ENCODE data around the gene KIF16B. TPM values are rescaled to one million over a fixed set of nuclear protein-coding genes. Genes with fewer than 3 reads are reported as not detected.

The KIF16B gene
- total and polyA plus RNA-seq, 2 of the 13 experiments (the other 11 are each of a cell fraction or from before 2014, with no cell fraction given): 6.9 to 18.0 TPM

DNA sequence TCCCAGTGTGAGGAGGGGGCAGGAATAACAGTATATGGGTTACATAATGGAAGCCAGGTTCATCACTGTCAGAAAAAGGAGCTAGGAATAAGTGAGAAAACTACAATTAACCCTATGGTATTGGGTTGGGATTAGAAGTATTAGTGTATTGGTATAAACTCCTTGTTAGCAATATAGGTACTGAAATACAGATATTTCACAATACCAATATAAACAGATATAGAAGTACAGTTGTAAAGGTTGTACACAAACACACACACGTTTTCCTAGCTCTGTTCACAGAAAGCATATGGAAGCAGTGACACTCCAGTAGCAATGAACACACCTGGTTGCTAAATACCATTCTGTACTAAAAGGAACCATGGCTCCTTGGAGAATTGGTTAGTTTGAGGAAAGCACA is 148.5 kb downstream of the KIF16B start:
- intact Hi-C loops (cut with micrococcal nuclease; ENCODE audit: unreplicated experiment): no loop called here
- in situ Hi-C loops (cut with HindIII; ENCODE audit: extremely low pct_ligation_motif_present, low pct_unique_long_range_greater_than_20kb): no loop called here
- no peak overlapping the region for H2AFZ ChIP-seq (ENCODE audit: low read length)
- H4K20me1 ChIP-seq (ENCODE audit: insufficient read depth, low read length): no peaks in the 10 kb centered on the region
- no peaks in the 10 kb centered on the region for H3K79me2 ChIP-seq (ENCODE audit: insufficient read depth, low read length)
- CTCF ChIA-PET (ENCODE audit: low intra/inter-chr PET ratio, low total read pairs): no interaction called here
- DNase-seq (ENCODE audit: low spot score) (no peak), FAIRE-seq (no peak), ATAC-seq (no peak)
- peaks cover 2 to 25% of the 10 kb centered on the region in 2 experiments; a peak in 4 of 5 replicates for H3K36me3 ChIP-seq (replicated peaks in 1 of 2; ENCODE audit: control insufficient read depth in 1 of 2, insufficient read depth in 2 of 2, low read length in 2 of 2)
- no peak overlapping the region for H3K27ac ChIP-seq (ENCODE audit: extremely low read length, insufficient read depth, low read length)
- H3K9me3 ChIP-seq (ENCODE audit: low read length): no peaks in the 10 kb centered on the region
- TF ChIP-seq, protein P1, sequence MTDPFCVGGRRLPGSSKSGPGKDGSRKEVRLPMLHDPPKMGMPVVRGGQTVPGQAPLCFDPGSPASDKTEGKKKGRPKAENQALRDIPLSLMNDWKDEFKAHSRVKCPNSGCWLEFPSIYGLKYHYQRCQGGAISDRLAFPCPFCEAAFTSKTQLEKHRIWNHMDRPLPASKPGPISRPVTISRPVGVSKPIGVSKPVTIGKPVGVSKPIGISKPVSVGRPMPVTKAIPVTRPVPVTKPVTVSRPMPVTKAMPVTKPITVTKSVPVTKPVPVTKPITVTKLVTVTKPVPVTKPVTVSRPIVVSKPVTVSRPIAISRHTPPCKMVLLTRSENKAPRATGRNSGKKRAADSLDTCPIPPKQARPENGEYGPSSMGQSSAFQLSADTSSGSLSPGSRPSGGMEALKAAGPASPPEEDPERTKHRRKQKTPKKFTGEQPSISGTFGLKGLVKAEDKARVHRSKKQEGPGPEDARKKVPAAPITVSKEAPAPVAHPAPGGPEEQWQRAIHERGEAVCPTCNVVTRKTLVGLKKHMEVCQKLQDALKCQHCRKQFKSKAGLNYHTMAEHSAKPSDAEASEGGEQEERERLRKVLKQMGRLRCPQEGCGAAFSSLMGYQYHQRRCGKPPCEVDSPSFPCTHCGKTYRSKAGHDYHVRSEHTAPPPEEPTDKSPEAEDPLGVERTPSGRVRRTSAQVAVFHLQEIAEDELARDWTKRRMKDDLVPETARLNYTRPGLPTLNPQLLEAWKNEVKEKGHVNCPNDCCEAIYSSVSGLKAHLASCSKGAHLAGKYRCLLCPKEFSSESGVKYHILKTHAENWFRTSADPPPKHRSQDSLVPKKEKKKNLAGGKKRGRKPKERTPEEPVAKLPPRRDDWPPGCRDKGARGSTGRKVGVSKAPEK (CRISPR knock-in tag; IDR thresholded peaks at IDR 0.05; ENCODE audit: borderline replicate concordance): no peak
- TF ChIP-seq NAIF1 (CRISPR knock-in tag; IDR thresholded peaks at IDR 0.05; ENCODE audit: borderline replicate concordance) (no peak), HOXA3 (CRISPR knock-in tag; IDR thresholded peaks at IDR 0.05) (no peak), CEBPB (IDR thresholded peaks at IDR 0.05; ENCODE audit: borderline replicate concordance, low read depth, low read length) (peak; percentile 70; the same call in 1 of the 2 replicates)
- BruUV-seq (replicated peaks): no TSS peak
- 0 out of 2 replicates have a peak, but pooled peaks cover 4% of the 10 kb centered on the region for H3K4me1 ChIP-seq (ENCODE audit: insufficient read depth, low read length)
- POLR2A ChIA-PET: no interaction called here
- no peaks in the 10 kb centered on the region for H3K27me3 ChIP-seq (ENCODE audit: control insufficient read depth in 1 of 2, insufficient read depth in 2 of 2, low read length in 2 of 2)
- H3K9ac ChIP-seq (ENCODE audit: insufficient read depth, low read depth, low read length): no peak overlapping the region
- H3K4me2 ChIP-seq (ENCODE audit: low read depth, low read length): no peak overlapping the region
- no peak overlapping the region for H3K4me3 ChIP-seq (replicated peaks in 1 of 3; ENCODE audit: insufficient read depth in 1 of 3, low read depth in 2 of 3, low read length in 3 of 3)
- 77% methylated on average over 1 of the region's 1 CpG for WGBS (ENCODE audit: low lambda C conversion rate)
